CD4-positive, alpha-beta T cell treated with Interleukin-10 for 1 hour (primary cell): ENCODE data around the gene ZNF14.
"Not testable (repeated sequence)": the region's sequence is repeated elsewhere in the genome, so short reads cannot be mapped to it uniquely, and the experiment has no call there.

Source experiments
- DNase-seq: peaks from one replicate; pipeline ENCODE4 v3.0.0-alpha.2; 2020

ZNF14 gene

GRCh38 chr19:19746286-19747213 is 13.6 kb upstream of the ZNF14 start:
- no peak for DNase-seq

DNA sequence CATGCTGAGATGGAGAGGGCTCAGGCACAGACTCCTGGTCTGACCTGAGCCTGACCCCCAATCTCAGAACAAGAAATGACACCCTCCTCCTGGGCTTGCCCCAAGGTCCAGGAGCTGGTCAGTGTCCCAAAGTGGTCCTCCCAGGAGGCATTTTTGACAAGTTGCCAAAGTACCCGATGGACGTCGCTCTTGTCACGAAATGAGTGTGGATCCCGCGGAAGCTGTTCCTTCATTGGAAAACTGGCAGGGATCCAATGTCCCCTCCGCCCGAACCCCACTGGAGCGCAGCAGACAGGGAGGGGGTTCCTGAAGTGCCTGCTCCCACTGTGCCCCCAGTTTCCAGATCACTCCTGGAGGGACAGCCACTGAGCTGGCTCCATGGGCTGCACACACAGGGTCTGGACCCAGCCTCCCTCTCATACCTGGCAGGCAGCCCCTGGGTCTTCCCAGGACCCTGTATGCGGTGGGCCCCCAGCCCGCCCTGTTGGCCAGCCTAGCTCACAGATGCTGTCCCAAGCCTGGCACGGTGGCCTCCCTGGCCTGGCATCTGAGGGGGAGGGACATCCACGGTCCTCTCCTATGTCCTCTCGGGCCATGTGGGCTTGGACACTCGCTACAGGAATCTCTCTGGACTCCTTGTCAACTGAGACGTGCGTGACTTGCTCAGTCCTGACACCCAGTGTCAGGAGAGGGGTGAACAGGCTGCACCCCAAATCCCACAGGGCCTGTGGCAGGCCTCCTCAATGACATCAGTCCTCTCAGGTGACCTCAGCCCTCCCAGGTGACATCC is 12.8 kb upstream of the ZNF14 start:
- DNase-seq, result peak; percentile 9

GRCh38 chr19:19744641-19745040 is 11.7 kb upstream of the ZNF14 start:
- no peak for DNase-seq

DNA sequence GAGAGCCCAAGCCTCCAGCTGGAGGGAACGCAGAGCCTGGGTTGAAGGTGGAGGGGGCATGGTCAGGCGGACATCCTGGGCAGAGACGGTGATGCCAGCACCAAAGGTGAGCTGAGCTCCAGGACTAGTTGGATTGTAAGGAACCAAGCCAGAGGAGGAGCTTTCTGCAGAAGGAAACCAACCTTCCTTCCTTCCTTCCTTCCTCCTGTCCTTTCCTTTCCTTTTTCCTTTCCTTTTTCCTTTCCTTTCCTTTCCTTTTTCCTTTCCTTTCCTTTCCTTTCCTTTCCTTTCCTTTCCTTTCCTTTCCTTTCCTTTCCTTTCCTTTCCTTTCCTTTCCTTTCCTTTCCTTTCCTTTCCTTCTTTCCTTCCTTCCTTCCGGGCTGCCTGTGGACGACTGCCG is 11.0 kb upstream of the ZNF14 start:
- not testable (repeated sequence) for DNase-seq

GRCh38 chr19:19743176-19743575 is 10.3 kb upstream of the ZNF14 start:
- DNase-seq, result no peak

- DNase-seq, result no peak
Observed at GRCh38 chr19:19742773-19743172, 9.9 kb upstream of the ZNF14 start.

DNA sequence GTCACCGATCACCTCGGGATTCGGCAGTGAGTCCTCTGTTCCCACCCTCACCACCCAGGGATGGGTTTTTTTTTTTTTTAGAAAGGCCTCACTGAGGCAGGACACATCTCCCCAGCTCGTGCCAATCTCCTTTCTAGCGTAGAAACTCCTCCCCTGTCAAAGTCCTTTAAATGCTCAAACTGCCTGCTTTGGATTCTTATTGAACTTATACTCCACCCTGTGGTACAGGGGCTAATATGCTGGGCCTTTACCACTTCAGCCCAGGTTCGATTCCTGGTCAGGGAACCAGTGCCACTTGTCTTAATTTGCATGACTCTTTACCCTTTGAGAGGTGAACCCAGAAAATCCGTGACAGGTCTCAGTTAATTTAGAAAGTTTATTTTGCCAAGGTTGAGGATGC is 8.3 kb upstream of the ZNF14 start:
- no peak for DNase-seq

GRCh38 chr19:19740755-19741154 is 7.8 kb upstream of the ZNF14 start:
- no peak for DNase-seq

- no peak for DNase-seq
Observed at GRCh38 chr19:19738564-19738963, 5.7 kb upstream of the ZNF14 start.

- no peak for DNase-seq
Observed at GRCh38 chr19:19737559-19738332, 4.8 kb upstream of the ZNF14 start.

DNA sequence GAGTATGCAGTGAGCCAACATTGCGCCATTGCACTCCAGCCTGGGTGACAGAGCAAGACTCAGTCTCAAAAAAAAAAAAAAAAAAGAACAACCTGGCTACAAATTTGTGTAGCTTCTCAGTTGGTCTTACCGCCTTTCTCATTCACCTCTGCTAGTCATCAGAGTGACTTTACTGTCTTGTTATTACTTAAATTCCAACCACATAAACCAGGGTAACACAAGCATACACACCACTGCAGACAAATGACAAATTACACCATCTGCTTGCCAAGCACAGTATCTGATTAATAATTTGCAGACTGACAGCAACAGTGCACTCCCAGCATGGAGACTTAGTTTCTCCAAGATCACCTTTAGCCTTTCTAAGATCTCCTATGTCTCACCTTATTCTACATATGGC is 11.0 kb downstream of the ZNF14 start:
- no peak for DNase-seq

- peak; percentile 20 for DNase-seq
Observed at GRCh38 chr19:19719798-19720197, 13.1 kb downstream of the ZNF14 start.

- no peak for DNase-seq
Observed at GRCh38 chr19:19711934-19712828, 20.7 kb downstream of the ZNF14 start.

GRCh38 chr19:19711306-19711933 is 21.5 kb downstream of the ZNF14 start:
- DNase-seq, result no peak

DNA sequence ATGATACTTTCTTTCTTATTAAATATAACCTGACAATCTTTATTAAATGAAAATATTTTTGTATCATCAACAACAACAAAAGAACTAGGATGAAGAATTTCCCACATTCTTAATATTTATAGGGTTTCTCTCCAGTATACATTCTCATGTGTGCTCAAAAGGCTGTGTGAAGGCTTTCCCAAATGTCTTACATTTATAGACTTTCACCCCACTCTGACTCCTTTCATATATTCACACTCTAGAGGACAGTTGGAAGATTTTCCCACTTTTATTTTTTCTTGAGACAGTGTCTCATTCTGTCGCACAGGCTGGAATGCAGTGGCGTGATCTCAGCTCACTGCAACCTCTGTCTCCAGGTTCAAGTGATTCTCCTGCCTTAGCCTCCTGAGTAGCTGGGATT is 22.4 kb downstream of the ZNF14 start:
- no peak for DNase-seq

DNA sequence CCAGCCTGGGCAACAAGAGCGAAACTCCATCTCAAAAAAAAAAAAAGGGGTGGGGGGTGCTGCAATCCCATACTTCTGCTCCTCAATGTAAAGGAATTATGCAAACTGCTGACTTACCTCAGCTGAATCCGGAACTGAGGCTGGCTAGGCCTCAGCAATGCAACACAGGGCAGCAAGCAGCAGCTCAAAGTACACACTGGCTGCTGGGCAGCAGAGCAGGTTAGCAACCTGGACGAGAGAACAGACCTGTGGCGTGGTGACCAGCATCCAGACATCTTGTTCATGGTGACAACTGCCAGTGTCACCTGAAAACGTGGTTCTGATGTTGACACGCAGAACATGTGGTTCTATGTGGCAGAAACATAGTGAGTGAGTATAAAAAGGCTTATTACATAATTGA is 28.1 kb downstream of the ZNF14 start:
- no peak for DNase-seq

DNA sequence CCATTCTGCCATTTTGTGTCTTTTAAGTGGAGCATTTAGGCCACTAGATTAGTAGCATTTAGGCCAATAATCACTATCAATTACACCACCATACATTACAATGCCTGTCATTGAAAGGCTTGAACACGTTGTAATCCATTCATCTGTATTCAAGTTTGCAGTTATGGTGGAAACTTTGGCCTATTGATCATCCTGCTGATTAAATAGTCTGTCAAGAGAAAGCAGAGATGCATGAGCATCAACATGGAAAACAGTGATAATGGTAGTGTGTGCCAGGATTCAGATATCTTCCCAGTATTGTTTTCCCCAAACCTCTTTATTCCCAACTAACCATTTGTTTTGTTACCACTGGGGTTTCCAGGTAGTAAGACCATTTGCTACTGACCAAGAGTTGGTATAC is 32.4 kb downstream of the ZNF14 start:
- DNase-seq, result not testable (repeated sequence)

DNA sequence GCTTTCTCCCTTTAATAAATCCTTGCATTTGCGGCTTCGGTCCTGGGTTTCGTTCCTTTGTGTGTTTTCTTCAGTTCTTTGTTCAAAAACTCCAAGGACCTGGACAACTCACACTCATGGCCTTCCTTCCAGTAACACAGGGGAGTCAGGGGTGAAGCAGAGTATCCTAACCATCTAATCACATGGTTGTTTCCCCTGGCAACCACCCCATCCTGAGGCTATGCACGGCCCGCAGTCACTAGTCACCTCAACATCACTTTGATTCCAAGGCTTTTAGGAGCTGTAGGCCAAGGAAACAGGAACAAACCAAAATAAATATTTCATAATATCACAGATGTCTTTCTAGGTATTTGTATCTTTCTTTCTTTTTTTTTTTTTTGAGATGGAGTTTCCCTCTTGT is 35.3 kb downstream of the ZNF14 start:
- DNase-seq, result no peak

DNA sequence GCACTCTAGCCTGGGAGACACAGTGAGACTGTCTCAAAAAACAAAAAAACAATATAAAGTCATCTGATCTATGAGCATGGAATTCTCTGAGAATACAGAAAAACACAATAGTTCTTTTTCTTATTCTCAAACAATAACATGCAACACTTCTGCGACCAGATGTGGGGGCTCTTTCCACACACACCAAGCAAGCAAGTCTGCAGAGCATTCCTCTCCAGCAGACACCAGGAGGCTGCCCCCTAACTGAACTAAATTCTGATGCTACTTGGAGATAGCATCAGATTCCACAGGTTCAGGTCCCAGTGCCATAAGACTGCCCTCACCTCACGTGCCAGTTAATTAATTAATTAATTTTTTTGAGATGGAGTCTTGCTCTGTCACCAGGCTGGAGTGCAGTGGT is 36.5 kb downstream of the ZNF14 start:
- no peak for DNase-seq

DNA sequence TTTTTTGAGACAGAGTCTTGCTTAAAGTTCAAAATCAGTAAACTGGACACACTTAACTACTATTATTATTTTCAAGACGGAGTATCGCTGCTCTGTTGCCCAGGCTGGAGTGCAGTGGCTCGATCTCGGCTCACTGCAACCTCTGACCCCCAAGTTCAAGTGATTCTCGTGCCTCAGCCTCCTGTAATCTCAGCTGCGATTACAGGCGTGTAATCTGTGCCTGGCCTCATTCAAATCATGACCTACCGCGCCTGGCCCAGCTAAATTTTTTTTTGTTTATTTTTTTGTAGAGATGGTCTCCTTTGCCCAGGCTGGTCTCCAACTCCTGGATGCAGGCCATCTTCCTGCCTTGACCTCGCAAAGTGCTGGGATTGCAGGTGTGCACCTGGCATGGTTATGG is 41.2 kb downstream of the ZNF14 start:
- no peak for DNase-seq

DNA sequence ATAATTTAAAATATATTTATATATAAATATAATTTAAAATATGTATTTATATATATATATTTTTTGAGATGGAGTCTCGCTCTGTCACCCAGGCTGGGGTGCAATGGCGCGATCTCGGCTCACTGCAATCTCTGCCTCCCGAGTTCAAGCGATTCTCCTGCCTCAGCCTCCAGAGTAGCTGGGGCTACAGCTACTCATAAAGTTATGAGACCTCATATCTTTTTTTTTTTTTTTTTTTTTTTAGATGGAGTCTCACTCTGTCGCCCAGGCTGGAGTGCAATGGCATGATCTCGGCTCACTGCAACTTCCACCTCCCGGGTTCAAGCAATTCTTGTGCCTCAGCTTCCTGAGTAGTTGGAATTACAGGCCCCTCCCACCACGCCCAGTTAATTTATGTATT is 43.9 kb downstream of the ZNF14 start:
- DNase-seq, result not testable (repeated sequence)

- DNase-seq, result no peak
Observed at GRCh38 chr19:19687090-19687489, 45.8 kb downstream of the ZNF14 start.
